ENCODE measurements around the gene GALE.
"Not testable (repeated sequence)": the region's sequence is repeated elsewhere in the genome, so short reads cannot be mapped to it uniquely, and the experiment has no call there.

Gene GALE
- total RNA-seq: 5.8 to 10.7 (median 9.0) reads per million in 4 donors

GRCh38 chr1:23800400-23801337 lies at the start of gene GALE:
GALE (minus strand) TSS chr1:23800754; CDS start chr1:23799007, 1,747 bp downstream.
- DNase-seq: peak; percentile 95 to 99 (median 96)

GRCh38 chr1:23848673-23849616 lies 48.4 kb upstream of the GALE start:
- DNase-seq: no peak

- not testable (repeated sequence) for DNase-seq
These were observed 47.0 kb upstream of the GALE start for GRCh38 chr1:23847482-23848095.

GRCh38 chr1:23845163-23845562 lies 44.6 kb upstream of the GALE start:
- no peak for DNase-seq

GRCh38 chr1:23843644-23844043 lies 43.1 kb upstream of the GALE start:
- no peak for DNase-seq

GRCh38 chr1:23838401-23838866 lies 37.9 kb upstream of the GALE start:
- DNase-seq: peak; percentile 54 to 75 (median 65)

GRCh38 chr1:23837908-23838307 lies 37.4 kb upstream of the GALE start:
- DNase-seq: no peak

GRCh38 chr1:23836037-23836436 lies 35.5 kb upstream of the GALE start:
- no peak for DNase-seq

- not testable (repeated sequence) for DNase-seq
These were observed 33.6 kb upstream of the GALE start for GRCh38 chr1:23834156-23834555.

GRCh38 chr1:23827717-23828116 lies 27.2 kb upstream of the GALE start:
- DNase-seq: no peak

GRCh38 chr1:23826590-23826989 lies 26.0 kb upstream of the GALE start:
- DNase-seq: not testable (repeated sequence)

GRCh38 chr1:23825762-23826522 lies 25.4 kb upstream of the GALE start:
- DNase-seq: peak in 1 of 5 donors; percentile 16

GRCh38 chr1:23825076-23825761 lies 24.7 kb upstream of the GALE start, which contains the start of gene HMGCL:
HMGCL (minus strand) TSS chr1:23825429; CDS start chr1:23825415, 14 bp downstream.
- peak; percentile 75 to 90 (median 85) for DNase-seq

- no peak for DNase-seq
These were observed 24.1 kb upstream of the GALE start for GRCh38 chr1:23824711-23825075.

GRCh38 chr1:23823767-23824166 lies 23.2 kb upstream of the GALE start:
- DNase-seq: no peak

GRCh38 chr1:23817633-23818032 lies 17.1 kb upstream of the GALE start:
- no peak for DNase-seq

GRCh38 chr1:23816906-23817305 lies 16.4 kb upstream of the GALE start:
- no peak for DNase-seq

GRCh38 chr1:23816361-23816760 lies 15.8 kb upstream of the GALE start:
- DNase-seq: no peak

GRCh38 chr1:23814016-23814415 lies 13.5 kb upstream of the GALE start:
- DNase-seq: no peak

GRCh38 chr1:23810818-23811540 lies 10.4 kb upstream of the GALE start:
- peak in 3 of 5 donors; percentile 37 to 43 (median 39) for DNase-seq

Measured in T-helper 1 cell (primary cell).